Activated CD4-positive, alpha-beta T cell treated with anti-CD3 and anti-CD28 coated beads, Interleukin-10, Interleukin-2, amounts not matched to agents 100 ng/mL and 50 ng/mL, durations not matched to agents 16 hours and 8 hours (primary cell): ENCODE measurements around the gene KRT1.
"Not testable (repeated sequence)": the region's sequence is repeated elsewhere in the genome, so short reads cannot be mapped to it uniquely, and the experiment has no call there.

Experiments used
- DNase-seq: peaks from one replicate; pipeline ENCODE4 v3.0.0-alpha.2; 2020

The KRT1 gene

GRCh38 chr12:52680363-52680762 is at the start of gene KRT1:
TSS of gene KRT1 (minus strand) at chr12:52680407. CDS start at chr12:52680348, 59 bp downstream.
- no peak for DNase-seq

GRCh38 chr12:52729147-52729546 is 48.9 kb upstream of the KRT1 start:
- DNase-seq: no peak

GRCh38 chr12:52728374-52728773 is 48.2 kb upstream of the KRT1 start:
- no peak for DNase-seq

- no peak for DNase-seq
Observed at GRCh38 chr12:52727037-52727436, 46.8 kb upstream of the KRT1 start.

GRCh38 chr12:52726451-52726850 is 46.2 kb upstream of the KRT1 start:
- DNase-seq: no peak

- DNase-seq: no peak
Observed at GRCh38 chr12:52724384-52724783, 44.2 kb upstream of the KRT1 start.

GRCh38 chr12:52722680-52723079 is 42.5 kb upstream of the KRT1 start:
- DNase-seq: no peak

GRCh38 chr12:52721838-52722470 is 41.7 kb upstream of the KRT1 start:
- no peak for DNase-seq

- no peak for DNase-seq
Observed at GRCh38 chr12:52720365-52720886, 40.2 kb upstream of the KRT1 start.

GRCh38 chr12:52716061-52716460 is 35.9 kb upstream of the KRT1 start:
- DNase-seq: no peak

- DNase-seq: no peak
Observed at GRCh38 chr12:52715416-52715815, 35.2 kb upstream of the KRT1 start.

GRCh38 chr12:52714887-52715281 is 34.7 kb upstream of the KRT1 start:
- DNase-seq: no peak

- no peak for DNase-seq
Observed at GRCh38 chr12:52713960-52714886, 34.0 kb upstream of the KRT1 start.

GRCh38 chr12:52712122-52712521 is 31.9 kb upstream of the KRT1 start:
- not testable (repeated sequence) for DNase-seq

- no peak for DNase-seq
Observed at GRCh38 chr12:52710730-52711129, 30.5 kb upstream of the KRT1 start.

GRCh38 chr12:52708010-52708409 is 27.8 kb upstream of the KRT1 start:
- DNase-seq: no peak

- no peak for DNase-seq
Observed at GRCh38 chr12:52704464-52704863, 24.3 kb upstream of the KRT1 start.

GRCh38 chr12:52703878-52704277 is 23.7 kb upstream of the KRT1 start:
- DNase-seq: no peak

GRCh38 chr12:52703424-52703823 is 23.2 kb upstream of the KRT1 start, which contains the start of gene KRT77:
TSS of gene KRT77 (minus strand) at chr12:52703524. CDS start at chr12:52703434, 90 bp downstream.
- no peak for DNase-seq

GRCh38 chr12:52702338-52702737 is 22.1 kb upstream of the KRT1 start:
- DNase-seq: no peak

GRCh38 chr12:52701281-52701680 is 21.1 kb upstream of the KRT1 start:
- DNase-seq: no peak

GRCh38 chr12:52699960-52700359 is 19.8 kb upstream of the KRT1 start:
- no peak for DNase-seq

- no peak for DNase-seq
Observed at GRCh38 chr12:52699373-52699772, 19.2 kb upstream of the KRT1 start.
